WTC11 (cell line): Measurements from ENCODE around the gene TAF15. TPM values are rescaled to one million over a fixed set of nuclear protein-coding genes. Genes with fewer than 3 reads are reported as not detected.

Experiments used
- ATAC-seq: fragments of 200-7000 bp; cut with Tn5 transposase; 2 replicates; pipeline ENCODE4 v1.10.0; 2021; ENCODE audit warnings: mild to moderate bottlenecking, moderate library complexity
- CTCF ChIA-PET: fragments of 300-600 bp; sonication (Branson Sonifier 250); formaldehyde crosslinking; loops from one replicate; lab custom pipeline; 2021; ENCODE audit warnings: antibody characterized with exemption; lab: Charles Lee
- POLR2A ChIA-PET: fragments of 350-600 bp; sonication (Branson Sonifier 250); formaldehyde crosslinking; loops from one replicate; lab custom pipeline; 2021; ENCODE audit warnings: antibody characterized with exemption; lab: Charles Lee
- DNase-seq: peaks from one replicate; pipeline ENCODE4 v3.0.0; 2021; ENCODE audit warnings: low spot score
- H3K27ac Mint-ChIP-seq: 2 replicates; pipeline ENCODE4 v1.8.0; 2021; ENCODE audit warnings: mixed read lengths
- H3K27me3 Mint-ChIP-seq: 2 replicates; pipeline ENCODE4 v1.8.0; 2021; ENCODE audit warnings: low read depth, mild to moderate bottlenecking, moderate library complexity, mixed read lengths
- H3K36me3 Mint-ChIP-seq: 2 replicates; pipeline ENCODE4 v1.8.0; 2021; ENCODE audit warnings: mixed read lengths
- H3K4me1 Mint-ChIP-seq: 2 replicates; pipeline ENCODE4 v1.8.0; 2022; ENCODE audit warnings: mixed read lengths
- H3K4me3 Mint-ChIP-seq: 2 replicates; pipeline ENCODE4 v1.8.0; 2021; ENCODE audit warnings: mild to moderate bottlenecking, moderate library complexity, mixed read lengths
- H3K9me3 Mint-ChIP-seq: 2 replicates; pipeline ENCODE4 v1.8.0; 2021; ENCODE audit warnings: mixed read lengths
- CREM ChIP-seq: sonication (generic); formaldehyde crosslinking; IDR thresholded peaks from 2 replicates; pipeline ENCODE4 v1.8.1; 2022; ENCODE audit warnings: mild to moderate bottlenecking, missing genetic modification reagents, moderate library complexity
- ESRRA ChIP-seq: sonication (generic); formaldehyde crosslinking; IDR thresholded peaks from 2 replicates; pipeline ENCODE4 v1.8.1; 2022; ENCODE audit warnings: mild to moderate bottlenecking, missing genetic modification reagents, borderline replicate concordance
- ETV6 ChIP-seq: sonication (generic); formaldehyde crosslinking; IDR thresholded peaks from 2 replicates; pipeline ENCODE4 v1.8.1; 2022; ENCODE audit warnings: mild to moderate bottlenecking, missing genetic modification reagents
- MXD4 ChIP-seq: fragments of 250-450 bp; sonication (Bioruptor Pico); IDR thresholded peaks from 2 replicates; pipeline ENCODE4 v1.8.0; 2021; ENCODE audit warnings: mild to moderate bottlenecking, moderate library complexity, borderline replicate concordance
- NR3C1 ChIP-seq: sonication (generic); formaldehyde crosslinking; conservative IDR thresholded peaks from 2 replicates; pipeline ENCODE4 v1.8.1; 2023; ENCODE audit warnings: low read depth, mild to moderate bottlenecking, missing genetic modification reagents
- RORB ChIP-seq: fragments of 250-450 bp; sonication (Bioruptor Pico); IDR thresholded peaks from 2 replicates; pipeline ENCODE4 v1.9.0; 2021; ENCODE audit warnings: mild to moderate bottlenecking
- TEAD1 ChIP-seq: sonication (generic); formaldehyde crosslinking; IDR thresholded peaks from 2 replicates; pipeline ENCODE4 v1.8.0; 2022; ENCODE audit warnings: mild to moderate bottlenecking, missing genetic modification reagents
- TEAD4 ChIP-seq: sonication (generic); formaldehyde crosslinking; IDR thresholded peaks from 2 replicates; pipeline ENCODE4 v1.8.0; 2022; ENCODE audit warnings: mild to moderate bottlenecking, missing genetic modification reagents
- ZNF232 ChIP-seq: sonication (generic); formaldehyde crosslinking; IDR thresholded peaks from 2 replicates; pipeline ENCODE4 v1.8.0; 2022; ENCODE audit warnings: mild to moderate bottlenecking, missing genetic modification reagents
- ZNF416 ChIP-seq: fragments of 250-450 bp; sonication (Bioruptor Pico); IDR thresholded peaks from 2 replicates; pipeline ENCODE4 v1.9.0; 2021; ENCODE audit warnings: mild to moderate bottlenecking, inconsistent platforms
- total RNA-seq: library from RNA; stranded (reverse); gene quantifications from 3 replicates; pipeline ENCODE4 v1.2.3, GENCODE V29; 2021
- TF ChIP-seq, protein P1 (sequence below): fragments of 250-450 bp; sonication (Bioruptor Pico); IDR thresholded peaks from 2 replicates; pipeline ENCODE4 v2.1.2; 2022; ENCODE audit warnings: mild to moderate bottlenecking, moderate library complexity
- TF ChIP-seq, protein P2 (sequence below): sonication (generic); formaldehyde crosslinking; IDR thresholded peaks from 2 replicates; pipeline ENCODE4 v1.8.1; 2023; ENCODE audit warnings: mild to moderate bottlenecking, missing genetic modification reagents, moderate library complexity
- TF ChIP-seq, protein P3 (sequence below): fragments of 250-450 bp; sonication (Bioruptor Pico); IDR thresholded peaks from 2 replicates; pipeline ENCODE4 v1.9.0; 2021; ENCODE audit warnings: mild to moderate bottlenecking
- TF ChIP-seq, protein P4 (sequence below): fragments of 200-600 bp; IDR thresholded peaks from 2 replicates; pipeline ENCODE4 v1.8.0; 2022; ENCODE audit warnings: antibody characterized with exemption
- TF ChIP-seq, protein P5 (sequence below): sonication (generic); formaldehyde crosslinking; IDR thresholded peaks from 2 replicates; pipeline ENCODE4 v1.8.1; 2023; ENCODE audit warnings: mild to moderate bottlenecking, missing genetic modification reagents, borderline replicate concordance
- TF ChIP-seq, protein P6 (sequence below): sonication (generic); formaldehyde crosslinking; IDR thresholded peaks from 2 replicates; pipeline ENCODE4 v1.8.0; 2023; ENCODE audit warnings: missing genetic modification reagents
- TF ChIP-seq, protein P7 (sequence below): sonication (generic); formaldehyde crosslinking; IDR thresholded peaks from 2 replicates; pipeline ENCODE4 v1.8.1; 2022; ENCODE audit warnings: mild to moderate bottlenecking, moderate library complexity, missing genetic modification reagents

TAF15 gene
- total RNA-seq, 1 experiment from 2014 or later = 273 TPM

DNA sequence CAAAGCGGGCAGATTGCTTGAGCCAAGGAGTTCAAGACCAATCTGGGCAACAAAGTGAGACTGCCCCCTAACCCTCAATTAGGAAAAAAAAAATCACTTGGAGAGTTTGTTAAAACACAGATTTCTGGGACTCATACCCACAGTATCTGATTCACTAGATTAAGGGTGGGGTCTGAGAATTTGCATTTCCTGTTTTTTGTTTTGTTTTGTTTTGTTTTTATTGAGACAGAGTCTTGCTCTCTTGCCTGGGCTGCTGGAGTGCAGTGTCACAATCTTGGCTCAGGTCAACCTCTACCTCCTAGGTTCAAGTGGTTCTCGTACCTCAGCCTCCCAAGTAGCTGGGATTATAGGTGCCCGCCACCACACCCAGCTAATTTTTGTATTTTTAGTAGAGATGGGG, 58.3 kb downstream of the TAF15 start (continued):
- TF ChIP-seq, protein P1, sequence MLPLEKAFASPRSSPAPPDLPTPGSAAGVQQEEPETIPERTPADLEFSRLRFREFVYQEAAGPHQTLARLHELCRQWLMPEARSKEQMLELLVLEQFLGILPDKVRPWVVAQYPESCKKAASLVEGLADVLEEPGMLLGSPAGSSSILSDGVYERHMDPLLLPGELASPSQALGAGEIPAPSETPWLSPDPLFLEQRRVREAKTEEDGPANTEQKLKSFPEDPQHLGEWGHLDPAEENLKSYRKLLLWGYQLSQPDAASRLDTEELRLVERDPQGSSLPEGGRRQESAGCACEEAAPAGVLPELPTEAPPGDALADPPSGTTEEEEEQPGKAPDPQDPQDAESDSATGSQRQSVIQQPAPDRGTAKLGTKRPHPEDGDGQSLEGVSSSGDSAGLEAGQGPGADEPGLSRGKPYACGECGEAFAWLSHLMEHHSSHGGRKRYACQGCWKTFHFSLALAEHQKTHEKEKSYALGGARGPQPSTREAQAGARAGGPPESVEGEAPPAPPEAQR (CRISPR knock-in tag) = no peak
- TF ChIP-seq TEAD1 (CRISPR knock-in tag) = no peak

DNA sequence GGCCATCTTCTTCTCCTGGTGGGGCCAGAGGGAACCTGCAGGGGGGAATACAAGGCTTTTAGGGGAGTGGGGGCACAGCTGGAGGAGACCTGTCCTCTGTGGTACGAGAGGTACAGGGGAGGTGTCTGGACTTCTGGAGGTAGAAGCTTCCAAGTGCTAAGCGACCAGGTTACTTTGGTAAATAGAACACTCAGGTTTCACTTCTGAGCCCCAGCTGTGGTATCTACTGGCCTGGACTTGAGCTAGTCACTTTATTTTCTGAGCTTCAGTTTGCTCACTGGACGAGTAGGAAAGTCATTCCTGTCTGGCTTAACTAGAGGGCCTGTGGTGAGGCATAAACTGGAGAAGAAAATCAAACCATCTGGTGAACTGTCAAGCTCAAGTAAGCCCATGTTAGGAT, 59.5 kb downstream of the TAF15 start, which contains the start of gene HEATR9:
Gene HEATR9, minus strand, starts transcription at position 155 of the 400 bp plus-strand sequence. Its CDS starts 149 bp downstream, at position 6.
- Mint-ChIP-seq H3K4me1 (peaks cover 6% of the 10 kb centered on the region), H3K4me3 (no peak within 1 kb of the TSS), H3K36me3 (no peaks in the 10 kb centered on the region), H3K9me3 (no peaks in the 10 kb centered on the region), H3K27me3 (no peaks in the 10 kb centered on the region)
- CTCF ChIA-PET = interaction anchor here (0.9 kb wide), 1 partner anchor 60 kb away, joined by 3 read pairs; the partner anchor contains the start of gene TAF15
- POLR2A ChIA-PET = no interaction called here
- no peak for DNase-seq
- TF ChIP-seq ZNF416 (CRISPR knock-in tag) (no peak), ETV6 (CRISPR knock-in tag) (no peak), RORB (CRISPR knock-in tag) (no peak), ZNF232 (no peak), TEAD4 (CRISPR knock-in tag) (no peak), CREM (no peak), MXD4 (CRISPR knock-in tag) (no peak), ESRRA (CRISPR knock-in tag) (no peak), NR3C1 (CRISPR knock-in tag) (no peak)
- TF ChIP-seq, protein P2, sequence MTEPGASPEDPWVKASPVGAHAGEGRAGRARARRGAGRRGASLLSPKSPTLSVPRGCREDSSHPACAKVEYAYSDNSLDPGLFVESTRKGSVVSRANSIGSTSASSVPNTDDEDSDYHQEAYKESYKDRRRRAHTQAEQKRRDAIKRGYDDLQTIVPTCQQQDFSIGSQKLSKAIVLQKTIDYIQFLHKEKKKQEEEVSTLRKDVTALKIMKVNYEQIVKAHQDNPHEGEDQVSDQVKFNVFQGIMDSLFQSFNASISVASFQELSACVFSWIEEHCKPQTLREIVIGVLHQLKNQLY (CRISPR knock-in tag) = no peak
- TF ChIP-seq, protein P3, sequence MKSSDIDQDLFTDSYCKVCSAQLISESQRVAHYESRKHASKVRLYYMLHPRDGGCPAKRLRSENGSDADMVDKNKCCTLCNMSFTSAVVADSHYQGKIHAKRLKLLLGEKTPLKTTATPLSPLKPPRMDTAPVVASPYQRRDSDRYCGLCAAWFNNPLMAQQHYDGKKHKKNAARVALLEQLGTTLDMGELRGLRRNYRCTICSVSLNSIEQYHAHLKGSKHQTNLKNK (CRISPR knock-in tag) = no peak
- TF ChIP-seq, protein P4, sequence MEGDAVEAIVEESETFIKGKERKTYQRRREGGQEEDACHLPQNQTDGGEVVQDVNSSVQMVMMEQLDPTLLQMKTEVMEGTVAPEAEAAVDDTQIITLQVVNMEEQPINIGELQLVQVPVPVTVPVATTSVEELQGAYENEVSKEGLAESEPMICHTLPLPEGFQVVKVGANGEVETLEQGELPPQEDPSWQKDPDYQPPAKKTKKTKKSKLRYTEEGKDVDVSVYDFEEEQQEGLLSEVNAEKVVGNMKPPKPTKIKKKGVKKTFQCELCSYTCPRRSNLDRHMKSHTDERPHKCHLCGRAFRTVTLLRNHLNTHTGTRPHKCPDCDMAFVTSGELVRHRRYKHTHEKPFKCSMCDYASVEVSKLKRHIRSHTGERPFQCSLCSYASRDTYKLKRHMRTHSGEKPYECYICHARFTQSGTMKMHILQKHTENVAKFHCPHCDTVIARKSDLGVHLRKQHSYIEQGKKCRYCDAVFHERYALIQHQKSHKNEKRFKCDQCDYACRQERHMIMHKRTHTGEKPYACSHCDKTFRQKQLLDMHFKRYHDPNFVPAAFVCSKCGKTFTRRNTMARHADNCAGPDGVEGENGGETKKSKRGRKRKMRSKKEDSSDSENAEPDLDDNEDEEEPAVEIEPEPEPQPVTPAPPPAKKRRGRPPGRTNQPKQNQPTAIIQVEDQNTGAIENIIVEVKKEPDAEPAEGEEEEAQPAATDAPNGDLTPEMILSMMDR = no peak
- TF ChIP-seq, protein P1 (CRISPR knock-in tag) = no peak
- TF ChIP-seq, protein P5, sequence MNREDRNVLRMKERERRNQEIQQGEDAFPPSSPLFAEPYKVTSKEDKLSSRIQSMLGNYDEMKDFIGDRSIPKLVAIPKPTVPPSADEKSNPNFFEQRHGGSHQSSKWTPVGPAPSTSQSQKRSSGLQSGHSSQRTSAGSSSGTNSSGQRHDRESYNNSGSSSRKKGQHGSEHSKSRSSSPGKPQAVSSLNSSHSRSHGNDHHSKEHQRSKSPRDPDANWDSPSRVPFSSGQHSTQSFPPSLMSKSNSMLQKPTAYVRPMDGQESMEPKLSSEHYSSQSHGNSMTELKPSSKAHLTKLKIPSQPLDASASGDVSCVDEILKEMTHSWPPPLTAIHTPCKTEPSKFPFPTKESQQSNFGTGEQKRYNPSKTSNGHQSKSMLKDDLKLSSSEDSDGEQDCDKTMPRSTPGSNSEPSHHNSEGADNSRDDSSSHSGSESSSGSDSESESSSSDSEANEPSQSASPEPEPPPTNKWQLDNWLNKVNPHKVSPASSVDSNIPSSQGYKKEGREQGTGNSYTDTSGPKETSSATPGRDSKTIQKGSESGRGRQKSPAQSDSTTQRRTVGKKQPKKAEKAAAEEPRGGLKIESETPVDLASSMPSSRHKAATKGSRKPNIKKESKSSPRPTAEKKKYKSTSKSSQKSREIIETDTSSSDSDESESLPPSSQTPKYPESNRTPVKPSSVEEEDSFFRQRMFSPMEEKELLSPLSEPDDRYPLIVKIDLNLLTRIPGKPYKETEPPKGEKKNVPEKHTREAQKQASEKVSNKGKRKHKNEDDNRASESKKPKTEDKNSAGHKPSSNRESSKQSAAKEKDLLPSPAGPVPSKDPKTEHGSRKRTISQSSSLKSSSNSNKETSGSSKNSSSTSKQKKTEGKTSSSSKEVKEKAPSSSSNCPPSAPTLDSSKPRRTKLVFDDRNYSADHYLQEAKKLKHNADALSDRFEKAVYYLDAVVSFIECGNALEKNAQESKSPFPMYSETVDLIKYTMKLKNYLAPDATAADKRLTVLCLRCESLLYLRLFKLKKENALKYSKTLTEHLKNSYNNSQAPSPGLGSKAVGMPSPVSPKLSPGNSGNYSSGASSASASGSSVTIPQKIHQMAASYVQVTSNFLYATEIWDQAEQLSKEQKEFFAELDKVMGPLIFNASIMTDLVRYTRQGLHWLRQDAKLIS = no peak
- TF ChIP-seq, protein P6, sequence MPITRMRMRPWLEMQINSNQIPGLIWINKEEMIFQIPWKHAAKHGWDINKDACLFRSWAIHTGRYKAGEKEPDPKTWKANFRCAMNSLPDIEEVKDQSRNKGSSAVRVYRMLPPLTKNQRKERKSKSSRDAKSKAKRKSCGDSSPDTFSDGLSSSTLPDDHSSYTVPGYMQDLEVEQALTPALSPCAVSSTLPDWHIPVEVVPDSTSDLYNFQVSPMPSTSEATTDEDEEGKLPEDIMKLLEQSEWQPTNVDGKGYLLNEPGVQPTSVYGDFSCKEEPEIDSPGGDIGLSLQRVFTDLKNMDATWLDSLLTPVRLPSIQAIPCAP (CRISPR knock-in tag) = no peak
- TF ChIP-seq, protein P7, sequence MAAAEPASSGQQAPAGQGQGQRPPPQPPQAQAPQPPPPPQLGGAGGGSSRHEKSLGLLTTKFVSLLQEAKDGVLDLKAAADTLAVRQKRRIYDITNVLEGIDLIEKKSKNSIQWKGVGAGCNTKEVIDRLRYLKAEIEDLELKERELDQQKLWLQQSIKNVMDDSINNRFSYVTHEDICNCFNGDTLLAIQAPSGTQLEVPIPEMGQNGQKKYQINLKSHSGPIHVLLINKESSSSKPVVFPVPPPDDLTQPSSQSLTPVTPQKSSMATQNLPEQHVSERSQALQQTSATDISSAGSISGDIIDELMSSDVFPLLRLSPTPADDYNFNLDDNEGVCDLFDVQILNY (CRISPR knock-in tag) = no peak
- TF ChIP-seq, all 79 proteins: peak for 0
- H3K27ac Mint-ChIP-seq = no peak within 1 kb of the TSS
- ATAC-seq = no peak
